Measurements from ENCODE around the gene ERBB2.

DNA sequence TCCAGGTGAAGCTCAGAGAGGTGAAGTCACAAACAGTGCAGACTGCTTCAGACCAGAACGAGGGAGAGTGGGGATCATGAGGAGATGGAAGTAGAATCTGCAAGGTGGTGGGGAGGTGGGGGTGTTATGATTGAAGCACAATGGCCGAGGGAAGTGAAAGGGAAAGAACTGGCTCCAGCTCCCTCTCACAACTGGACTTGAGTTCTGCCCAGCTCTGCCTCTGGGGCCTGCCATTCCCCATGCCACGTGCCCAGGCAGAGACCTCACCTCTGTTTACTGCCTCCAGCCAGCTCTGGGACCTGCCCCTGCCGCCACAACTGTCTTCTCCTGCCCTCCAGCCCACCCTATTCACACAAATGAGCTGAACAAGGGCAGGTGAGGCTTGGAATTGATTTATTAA is 29.1 kb upstream of the ERBB2 start:
- TF ChIP-seq EP300 (IDR thresholded peaks at IDR 0.05; ENCODE audit: low read depth) (no peak), POLR2A (IDR thresholded peaks at IDR 0.05) (no peak), POLR2AphosphoS5 (IDR thresholded peaks at IDR 0.05) (no peak)
- TF ChIP-seq, protein P1, sequence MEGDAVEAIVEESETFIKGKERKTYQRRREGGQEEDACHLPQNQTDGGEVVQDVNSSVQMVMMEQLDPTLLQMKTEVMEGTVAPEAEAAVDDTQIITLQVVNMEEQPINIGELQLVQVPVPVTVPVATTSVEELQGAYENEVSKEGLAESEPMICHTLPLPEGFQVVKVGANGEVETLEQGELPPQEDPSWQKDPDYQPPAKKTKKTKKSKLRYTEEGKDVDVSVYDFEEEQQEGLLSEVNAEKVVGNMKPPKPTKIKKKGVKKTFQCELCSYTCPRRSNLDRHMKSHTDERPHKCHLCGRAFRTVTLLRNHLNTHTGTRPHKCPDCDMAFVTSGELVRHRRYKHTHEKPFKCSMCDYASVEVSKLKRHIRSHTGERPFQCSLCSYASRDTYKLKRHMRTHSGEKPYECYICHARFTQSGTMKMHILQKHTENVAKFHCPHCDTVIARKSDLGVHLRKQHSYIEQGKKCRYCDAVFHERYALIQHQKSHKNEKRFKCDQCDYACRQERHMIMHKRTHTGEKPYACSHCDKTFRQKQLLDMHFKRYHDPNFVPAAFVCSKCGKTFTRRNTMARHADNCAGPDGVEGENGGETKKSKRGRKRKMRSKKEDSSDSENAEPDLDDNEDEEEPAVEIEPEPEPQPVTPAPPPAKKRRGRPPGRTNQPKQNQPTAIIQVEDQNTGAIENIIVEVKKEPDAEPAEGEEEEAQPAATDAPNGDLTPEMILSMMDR (IDR thresholded peaks at IDR 0.05), result no peak

All from transverse colon (tissue), 4 donors.